NOMO-1 treated with DMSO at 0.1 percent for 48 hours (cell line): Measurements from ENCODE around the gene ASB11.

Experiments used
- DNase-seq: peaks from one replicate; lab custom pipeline; 2025; ENCODE audit not compliant: unreplicated experiment; lab: John Stamatoyannopoulos, UW

Gene ASB11

GRCh38 chrX:15235001-15235400, 80.4 kb downstream of the ASB11 start:
- DNase-seq = no peak

GRCh38 chrX:15233416-15234015, 81.9 kb downstream of the ASB11 start:
- DNase-seq = no peak
